ENCODE measurements around the gene STPG3. TPM values are rescaled to one million over a fixed set of nuclear protein-coding genes. Genes with fewer than 3 reads are reported as not detected.
A peak's percentile ranks its signal among the peaks of the same experiment; 100 is the strongest.

STPG3 gene
- total and polyA plus RNA-seq, 2 of the 13 experiments (the other 11 are each of a cell fraction or from before 2014, with no cell fraction given), result not detected

DNA sequence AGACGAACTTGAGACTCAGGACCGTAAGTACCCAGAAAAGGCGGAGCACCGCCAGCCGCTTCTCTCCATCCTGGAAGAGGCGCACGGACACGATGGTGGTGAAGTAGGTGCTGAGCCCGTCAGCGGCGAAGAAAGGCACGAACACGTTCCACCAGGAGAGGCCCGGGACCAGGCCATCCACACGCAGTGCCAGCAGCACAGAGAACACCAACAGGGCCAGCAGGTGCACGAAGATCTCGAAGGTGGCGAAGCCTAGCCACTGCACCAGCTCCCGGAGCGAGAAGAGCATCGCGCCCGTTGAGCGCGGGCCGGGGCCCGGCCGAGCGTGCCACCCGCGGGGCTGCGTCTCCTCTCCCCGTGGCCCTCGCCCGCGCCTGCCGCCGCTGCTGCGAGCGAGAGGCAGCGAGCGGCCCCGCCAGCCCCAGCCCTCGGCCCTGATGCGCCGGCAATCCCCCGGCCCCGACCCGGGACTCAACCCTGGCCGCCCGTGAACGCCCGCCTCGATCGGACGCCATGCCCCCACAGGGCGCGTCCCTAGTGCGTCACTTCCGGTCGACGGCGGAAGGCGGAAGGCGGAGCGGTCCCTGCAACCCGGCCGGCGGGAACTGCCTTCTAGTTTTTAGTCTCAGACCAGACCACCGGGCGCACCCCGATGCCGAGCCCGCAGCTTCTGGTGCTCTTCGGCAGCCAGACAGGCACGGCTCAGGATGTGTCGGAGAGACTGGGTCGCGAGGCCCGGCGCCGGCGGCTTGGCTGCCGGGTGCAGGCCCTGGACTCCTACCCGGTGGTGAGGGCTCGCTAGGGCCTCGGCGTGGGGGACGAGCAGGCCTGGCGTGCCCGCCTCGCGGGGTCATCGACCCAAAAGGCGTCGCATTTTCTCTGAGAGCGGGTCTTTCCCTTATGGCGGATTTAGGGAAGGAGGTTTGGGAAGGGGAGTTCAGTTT lies 45.7 kb upstream of the STPG3 start, which contains the start of the genes NDOR1 and TMEM203 (continued):
- peak; percentile 77 for TF ChIP-seq ZNF687 (CRISPR knock-in tag; IDR thresholded peaks at IDR 0.05)
- no peak for TF ChIP-seq SNAPC2 (CRISPR knock-in tag; IDR thresholded peaks at IDR 0.05)
- TF ChIP-seq ZBTB4 (CRISPR knock-in tag; IDR thresholded peaks at IDR 0.05; ENCODE audit: borderline replicate concordance), result no peak
- peak; percentile 95 for TF ChIP-seq CREB1 (IDR thresholded peaks at IDR 0.05)
- TF ChIP-seq CREB1 (CRISPR knock-in tag; IDR thresholded peaks at IDR 0.05), result peak; percentile 96

All from HepG2 (cell line).